RPMI8226 (cell line): ENCODE measurements around the gene SPDEF.

Source experiments
- DNase-seq: peaks from one replicate; pipeline ENCODE4 v3.0.0-alpha.2; 2015

The SPDEF gene

DNA sequence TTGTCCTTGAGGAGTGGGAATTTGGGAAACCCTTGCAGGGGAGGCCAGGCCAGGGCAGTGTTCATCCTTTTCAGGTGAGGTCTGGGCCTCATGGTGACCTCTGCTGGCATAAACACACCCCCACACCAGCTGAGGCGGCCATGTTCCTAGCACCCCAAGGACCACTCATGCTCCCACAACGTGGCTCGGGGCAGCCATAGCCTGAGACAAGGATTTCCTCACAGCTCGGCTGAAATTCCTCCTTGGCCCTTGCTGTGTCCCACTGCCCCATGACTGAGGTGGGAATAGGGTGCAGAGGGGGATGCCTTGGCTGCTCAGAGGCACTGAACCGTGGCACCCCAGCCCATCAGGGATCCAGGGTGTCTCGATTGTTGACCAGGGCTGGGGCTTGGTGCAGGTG, 27.3 kb upstream of the SPDEF start:
- peak; percentile 21 for DNase-seq

DNA sequence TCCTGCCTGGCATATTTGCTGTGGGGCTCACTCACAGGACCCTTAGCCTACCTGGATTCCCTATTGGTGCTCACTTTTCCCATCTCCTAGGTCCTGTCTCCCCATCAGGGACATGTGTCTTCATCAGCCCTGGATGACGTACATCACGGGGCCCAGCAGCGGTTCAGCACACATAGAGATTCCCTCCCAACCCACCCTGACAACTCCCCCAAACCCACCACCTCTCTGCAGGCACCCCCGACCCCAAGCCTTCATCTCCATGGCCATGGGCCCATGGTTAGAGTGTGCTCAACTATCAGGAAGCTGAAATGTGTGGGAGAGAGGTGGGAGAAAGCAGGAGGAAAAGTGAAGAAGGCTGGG, 25.4 kb upstream of the SPDEF start:
- no peak for DNase-seq

DNA sequence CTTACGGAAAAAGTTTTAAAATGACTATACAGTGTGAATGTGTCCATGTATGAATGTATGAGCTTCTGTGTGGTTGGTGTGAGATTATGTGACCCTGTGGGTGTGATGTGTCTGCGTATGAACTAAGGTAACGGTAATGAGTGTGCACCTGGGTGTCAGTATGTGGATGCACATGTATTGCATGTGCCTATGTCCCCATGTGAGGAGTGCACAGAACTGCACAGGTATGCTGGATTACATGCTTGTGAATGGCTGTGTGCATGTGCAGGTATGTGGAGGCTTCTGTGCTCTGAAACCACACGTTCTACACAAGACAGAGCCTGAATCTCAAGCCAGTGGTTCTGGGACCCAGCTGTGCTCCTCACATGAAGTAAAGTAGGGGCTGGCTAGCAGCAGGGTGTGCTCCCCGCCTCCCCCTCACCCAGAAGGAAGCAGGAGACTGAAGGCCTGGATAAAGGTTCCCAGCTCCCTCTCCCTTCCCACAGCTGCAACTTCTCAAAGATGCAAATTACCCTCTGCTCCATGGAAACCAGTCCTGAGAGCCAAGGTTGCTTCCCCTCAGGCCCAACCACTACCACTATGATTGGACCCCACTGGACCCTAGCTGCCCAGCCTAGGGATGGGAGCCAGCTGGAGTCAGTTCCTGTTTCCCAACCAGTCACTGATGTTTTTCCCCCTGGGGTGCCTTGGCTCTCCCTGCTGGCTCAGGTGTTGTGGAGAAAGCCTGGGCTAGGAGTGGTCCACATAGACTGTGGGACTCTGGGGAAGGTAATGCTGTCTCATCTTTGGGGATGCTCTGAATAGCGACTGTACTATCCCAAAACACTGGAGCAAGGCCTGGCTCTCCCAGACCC, 24.8 kb upstream of the SPDEF start:
- no peak for DNase-seq

DNA sequence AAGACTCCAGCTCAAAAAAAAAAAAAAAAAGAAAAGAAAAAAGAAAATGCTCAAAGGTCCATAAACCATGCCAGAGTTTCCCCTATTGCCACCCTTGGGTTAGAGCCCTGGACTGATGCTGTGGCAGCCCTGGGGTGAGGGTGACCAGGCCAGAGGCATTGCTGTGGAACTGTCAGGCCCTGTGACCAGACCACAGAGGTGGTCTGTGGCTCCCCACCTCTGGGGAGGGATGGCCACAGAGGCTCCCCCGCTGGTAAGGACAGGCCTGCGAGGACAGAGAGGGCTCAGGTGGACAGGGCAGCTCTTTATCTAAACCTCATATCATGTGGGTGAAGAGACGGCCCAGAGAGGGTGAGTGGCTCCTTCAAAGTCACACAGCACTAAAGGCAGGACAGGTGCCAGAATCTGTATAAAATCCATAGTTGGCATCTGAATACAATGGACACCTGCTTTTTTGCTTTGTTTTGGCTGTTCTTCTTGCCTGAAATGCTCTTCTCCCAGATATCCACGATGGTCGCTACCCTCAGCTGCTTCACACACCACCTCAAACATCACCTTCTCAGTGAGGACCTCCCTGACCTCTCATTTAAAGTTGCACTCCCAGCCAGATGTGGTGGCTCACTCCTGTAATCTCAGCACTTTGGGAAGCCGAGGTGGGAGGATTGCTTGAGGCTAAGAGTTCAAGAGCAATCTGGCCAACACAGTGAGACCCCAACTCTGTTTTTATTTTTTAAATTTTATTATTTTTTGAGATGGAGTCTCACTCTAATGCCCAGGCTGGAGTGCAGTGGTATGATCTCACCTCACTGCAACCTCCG, 22.5 kb upstream of the SPDEF start:
- DNase-seq = no peak

DNA sequence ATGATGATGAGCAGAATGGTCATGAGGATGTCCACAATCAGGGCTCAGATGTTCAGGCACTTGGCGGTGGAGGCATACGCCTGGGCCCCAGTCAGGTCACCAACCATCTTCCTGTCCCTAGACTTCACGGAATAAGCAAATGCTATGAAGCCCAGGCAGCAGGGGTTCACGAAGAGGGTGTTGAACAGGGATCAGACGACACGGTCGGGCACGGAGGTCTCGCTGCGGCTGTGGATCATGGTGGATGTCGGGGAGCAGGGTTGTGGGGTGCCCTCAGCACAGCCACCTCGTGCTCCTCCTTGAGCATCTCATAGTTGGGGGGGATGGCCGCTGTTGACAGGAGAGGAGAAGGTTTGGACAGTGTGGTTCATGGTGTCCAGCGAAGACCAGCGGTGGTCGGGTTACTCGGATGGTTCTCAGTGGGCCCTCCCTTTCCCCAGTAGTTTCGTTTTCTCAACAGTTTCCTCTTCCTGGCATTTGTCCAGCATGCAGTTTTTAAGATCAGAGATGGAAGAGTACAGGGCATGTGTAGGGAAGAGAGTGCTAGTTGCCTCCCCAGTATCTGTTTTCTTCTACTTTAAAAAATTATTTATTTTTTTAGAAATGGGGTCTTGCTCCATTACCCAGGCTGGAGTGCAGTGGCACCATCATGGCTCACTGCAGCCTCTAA, 20.3 kb upstream of the SPDEF start:
- no peak for DNase-seq

DNA sequence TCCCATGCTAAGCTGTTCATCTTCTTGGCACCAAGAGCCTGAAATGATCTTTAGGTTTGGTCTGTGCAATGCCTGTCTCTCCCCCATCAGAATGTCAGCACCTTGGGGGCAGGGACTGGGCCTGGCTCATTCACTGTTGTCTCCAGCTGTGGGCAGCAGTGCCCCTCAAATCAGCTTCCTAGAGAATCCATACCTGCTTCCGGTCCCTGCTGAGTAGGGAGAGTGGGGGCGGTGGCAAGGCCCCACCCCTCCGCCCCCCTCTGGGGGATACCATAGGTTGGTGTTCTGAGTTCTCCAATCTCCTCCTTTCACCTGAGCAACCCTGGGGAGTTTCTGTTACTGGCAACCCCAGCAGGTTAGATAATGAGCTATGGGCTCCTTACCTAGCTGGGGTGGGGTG, 19.2 kb upstream of the SPDEF start:
- no peak for DNase-seq

DNA sequence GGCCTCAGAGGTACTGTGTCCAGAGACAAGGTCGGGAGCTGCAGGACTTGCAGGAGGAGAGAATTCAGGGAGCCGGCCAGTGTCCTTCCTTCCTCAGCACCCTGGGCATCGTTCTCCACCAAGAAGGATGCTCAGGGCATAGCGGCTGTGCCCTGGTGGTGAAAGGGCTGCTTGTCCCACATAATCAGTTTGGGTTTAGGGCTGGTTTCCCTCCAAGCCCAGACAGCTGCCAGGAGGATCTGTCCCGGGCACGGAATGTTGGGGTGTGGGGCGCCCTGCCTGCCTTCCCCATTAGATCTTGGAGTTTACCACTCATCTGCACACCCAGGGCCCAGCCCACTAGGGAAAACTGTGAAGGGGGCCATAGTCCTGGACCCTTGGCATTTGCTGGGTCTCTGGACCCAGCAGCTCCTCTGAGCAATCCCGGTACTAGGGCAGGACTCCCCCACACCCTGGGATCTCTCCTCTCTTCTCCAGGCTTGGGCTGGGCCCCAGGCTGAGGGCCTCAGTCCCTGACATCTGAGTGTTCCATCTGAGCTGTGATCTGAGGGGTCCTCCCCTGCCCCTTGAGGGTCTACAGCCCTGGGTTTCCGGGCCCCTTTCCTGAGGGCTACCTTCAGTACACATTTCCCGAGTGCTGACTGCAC, 18.6 kb upstream of the SPDEF start:
- no peak for DNase-seq

DNA sequence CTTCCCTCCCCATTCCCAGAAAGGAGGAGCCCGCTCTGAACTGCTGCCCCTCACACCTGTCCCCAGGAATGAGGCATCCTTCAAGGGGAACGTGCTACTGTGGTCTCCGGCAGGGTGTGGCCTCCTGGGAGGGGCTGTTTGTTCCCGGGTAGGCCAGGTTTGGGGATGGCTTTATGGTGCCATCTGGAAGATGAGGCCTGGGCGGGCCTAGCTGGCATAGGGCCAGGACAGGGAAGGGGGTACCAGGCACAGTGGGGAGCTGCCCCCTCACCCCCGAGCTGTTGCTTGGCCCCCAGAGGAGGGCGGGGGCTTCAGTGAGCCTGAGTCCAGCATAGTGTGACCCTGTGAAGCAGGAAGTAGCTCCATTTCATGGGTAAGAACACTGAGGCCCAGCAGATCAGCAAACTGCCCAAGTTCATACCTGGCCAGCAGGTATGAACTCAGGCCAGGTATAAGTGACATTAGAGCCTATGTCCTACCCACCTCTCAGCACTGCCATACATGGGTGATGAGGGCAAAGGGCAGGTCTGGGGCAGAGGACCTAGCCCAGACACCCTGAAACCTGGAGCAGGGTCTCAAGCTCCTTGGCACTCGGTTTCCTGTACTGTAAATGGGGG, 17.5 kb upstream of the SPDEF start:
- DNase-seq = no peak

DNA sequence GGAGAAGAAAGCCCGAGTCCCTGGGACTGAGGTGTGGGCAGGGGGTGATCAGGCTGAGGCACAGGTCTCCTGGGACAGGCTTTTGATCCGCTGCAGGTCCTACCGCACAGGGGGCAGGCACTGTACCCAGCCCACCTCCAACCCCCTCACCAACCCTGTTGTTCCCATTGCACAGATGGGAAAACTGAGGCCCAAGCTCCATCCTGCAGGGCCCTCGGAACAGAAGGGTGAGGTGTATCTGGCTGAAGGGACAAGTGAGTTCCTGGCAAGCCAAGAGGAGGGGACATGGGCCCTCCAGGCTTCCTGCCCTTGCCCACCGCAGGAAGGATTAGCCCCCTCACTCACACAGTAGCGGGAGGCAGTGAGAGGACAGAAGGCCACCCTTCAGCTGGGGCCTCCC, 16.5 kb upstream of the SPDEF start:
- DNase-seq = no peak

DNA sequence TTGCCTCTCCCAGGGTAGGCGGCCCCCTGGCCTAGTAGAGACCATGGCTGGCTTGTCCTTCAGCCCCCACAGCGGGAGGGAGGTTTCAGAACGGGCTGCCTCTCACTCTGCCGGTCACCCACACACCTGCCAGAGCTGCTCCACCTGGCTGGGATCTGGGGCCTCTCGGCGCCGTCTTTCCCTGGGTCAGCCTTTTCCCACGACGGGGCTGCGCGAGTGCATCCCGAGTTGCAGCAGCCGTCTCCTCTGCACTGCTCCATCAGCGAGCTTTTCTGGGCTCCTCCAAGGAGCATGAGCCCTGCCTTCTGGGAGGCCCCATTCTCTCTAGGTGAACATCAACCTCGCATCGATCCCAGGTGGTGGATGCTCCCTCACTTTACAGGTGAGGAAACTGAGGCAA, 15.9 kb upstream of the SPDEF start:
- no peak for DNase-seq

DNA sequence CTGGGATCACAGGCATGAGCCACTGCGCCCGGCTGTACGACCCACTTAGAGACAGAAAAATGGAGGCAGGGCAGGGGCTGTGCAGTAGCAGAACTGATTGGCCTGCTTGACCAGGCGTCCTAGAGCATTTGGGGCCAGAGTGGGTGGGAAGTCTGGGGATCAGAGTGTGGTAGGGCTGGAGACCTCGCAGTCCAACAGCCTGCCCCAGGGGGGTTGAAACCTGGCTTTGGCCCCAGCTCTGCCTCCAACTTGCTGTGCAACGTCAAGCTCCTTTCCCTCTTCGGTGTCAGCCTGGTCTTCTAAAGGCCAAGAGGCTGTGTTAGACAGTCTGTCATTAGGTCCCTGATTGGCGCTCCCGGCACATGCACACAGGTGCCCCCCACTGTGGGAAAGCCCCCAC, 15.3 kb upstream of the SPDEF start:
- DNase-seq = no peak

DNA sequence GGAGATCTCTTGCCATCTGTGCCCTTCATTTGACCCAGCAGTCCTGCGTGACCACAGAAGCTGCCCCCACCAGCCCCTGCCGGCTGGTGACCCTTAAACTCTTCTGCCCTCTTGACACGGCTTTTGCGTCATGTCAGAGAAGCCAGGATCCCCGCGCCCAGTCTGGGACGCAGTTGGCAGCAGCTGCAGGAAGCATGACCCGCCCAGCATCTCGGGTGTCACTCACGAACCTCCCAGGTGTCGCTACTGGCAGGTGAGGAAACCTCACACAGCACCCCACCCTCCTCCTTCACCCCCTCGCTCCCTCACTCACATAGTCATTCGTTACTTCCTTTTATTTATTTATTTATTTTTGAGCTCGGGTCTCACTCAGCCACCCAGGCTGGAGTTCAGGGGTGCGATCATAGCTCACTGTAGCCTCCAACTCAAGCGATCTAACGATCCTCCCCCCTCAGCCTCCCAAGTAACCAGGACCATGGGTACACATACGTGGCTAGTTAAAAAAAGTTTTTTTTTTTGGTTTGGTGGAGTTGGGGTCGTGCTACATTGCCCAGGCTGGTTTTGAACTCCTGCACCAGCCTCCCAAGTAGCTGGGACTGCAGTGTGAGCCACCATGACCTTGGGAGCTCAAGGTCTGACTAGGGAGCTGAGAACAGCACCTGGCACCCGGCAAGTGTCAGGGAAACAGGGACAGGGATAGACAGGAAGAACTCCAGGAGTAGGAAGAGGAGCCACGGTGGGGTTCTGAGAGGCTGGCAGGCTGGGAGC, 14.1 kb upstream of the SPDEF start:
- DNase-seq = peak; percentile 46

DNA sequence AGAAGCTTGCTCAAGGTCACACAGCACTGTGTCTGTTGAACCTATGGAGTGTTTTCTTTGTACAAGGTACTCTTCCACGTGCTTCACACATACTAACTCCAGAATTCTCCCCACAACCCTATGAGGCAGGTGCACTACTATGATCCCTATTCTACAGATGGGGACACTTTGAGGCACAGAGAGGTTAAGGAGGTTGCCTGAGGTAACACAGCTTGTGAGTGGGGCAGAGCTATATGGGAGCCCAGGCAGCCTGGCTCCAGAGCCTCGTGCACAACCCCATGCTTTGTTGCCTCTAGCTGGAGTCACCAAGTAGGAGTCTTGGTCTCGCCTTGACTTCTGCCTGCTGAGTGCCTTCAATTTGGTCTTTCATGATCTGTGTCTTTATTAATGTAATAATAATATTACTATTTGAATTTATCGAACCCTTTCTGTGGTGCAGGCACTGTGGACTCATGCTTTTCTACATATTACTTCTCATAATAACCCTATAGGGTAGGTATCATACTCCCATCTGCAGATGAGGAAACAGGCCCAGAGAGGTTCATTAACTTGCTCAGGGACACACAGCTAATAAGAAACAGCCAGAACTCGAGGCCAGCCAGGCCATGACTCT, 13.3 kb upstream of the SPDEF start:
- no peak for DNase-seq

DNA sequence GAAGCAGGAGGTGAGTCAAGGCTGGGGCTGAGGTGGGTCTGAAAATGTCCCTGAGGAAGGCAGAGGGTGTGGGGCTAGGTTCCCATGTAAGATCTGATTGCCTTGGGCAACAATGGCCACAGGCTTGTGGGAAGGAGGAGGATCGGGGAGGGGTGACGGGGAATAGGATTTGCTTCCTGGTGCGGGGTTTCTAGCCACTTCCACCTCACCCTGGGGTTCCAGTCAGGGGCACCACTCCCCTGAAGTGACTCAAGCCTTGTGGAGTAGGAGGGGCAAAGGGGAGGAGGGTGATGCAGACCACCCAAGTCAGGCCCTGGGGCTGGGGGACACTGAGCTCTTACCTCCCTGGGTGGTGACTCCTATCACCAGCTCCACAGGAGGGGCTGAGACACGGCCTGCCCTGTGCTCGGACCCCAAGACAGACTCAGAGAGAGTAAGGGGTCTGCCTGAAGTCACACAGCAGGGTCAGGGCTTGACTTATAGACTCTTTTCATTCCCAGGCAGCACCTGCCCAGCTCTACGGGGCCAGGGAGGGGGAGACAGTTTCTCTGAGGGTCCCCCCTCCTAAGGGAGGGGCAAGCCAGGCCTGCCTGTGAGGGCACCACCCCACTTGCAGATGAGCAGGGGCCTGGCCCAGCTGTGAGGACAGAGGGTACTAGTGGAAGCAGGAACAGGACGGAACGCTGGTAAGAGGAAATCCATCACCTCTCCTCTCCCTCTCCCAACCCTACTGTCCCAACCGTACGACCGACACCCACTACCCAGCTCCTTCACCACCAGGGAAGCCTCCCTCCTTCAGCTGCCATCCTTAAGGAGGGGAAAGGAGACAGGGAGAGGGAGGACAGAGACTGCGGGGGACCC, 12.4 kb upstream of the SPDEF start:
- no peak for DNase-seq

DNA sequence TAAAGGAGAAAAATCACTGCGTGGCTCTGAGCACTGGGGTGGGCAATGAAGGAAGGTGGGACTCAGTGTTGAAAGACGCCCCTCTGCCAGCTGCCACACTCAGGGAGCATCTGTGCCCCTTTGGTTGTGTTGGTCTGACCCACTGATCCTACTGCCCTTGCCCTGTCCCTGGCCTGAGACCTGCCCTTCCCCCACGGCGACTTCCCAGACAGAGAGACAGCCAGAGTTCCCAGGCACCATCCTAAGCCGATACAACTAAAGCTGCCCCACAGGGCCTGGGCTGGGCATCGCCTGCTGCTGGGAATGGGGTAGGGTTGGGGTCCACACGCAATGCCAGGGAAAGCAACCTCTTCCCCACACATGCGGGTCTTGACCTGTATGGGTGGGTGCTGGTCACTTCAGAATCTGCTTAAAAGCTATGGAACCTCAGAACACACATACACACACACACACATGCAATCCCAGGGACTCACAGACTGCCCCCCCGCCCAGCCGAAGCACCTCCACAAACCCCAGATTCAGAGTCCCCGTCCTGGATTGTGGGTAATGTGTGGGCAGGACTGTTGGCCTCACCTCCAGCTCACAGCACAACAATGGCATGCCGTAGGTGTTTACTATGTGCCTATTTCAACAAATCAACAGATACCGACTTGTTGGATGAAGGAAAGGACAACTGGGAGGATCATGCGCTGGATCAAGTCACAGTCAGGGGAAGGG, 10.9 kb upstream of the SPDEF start:
- no peak for DNase-seq

DNA sequence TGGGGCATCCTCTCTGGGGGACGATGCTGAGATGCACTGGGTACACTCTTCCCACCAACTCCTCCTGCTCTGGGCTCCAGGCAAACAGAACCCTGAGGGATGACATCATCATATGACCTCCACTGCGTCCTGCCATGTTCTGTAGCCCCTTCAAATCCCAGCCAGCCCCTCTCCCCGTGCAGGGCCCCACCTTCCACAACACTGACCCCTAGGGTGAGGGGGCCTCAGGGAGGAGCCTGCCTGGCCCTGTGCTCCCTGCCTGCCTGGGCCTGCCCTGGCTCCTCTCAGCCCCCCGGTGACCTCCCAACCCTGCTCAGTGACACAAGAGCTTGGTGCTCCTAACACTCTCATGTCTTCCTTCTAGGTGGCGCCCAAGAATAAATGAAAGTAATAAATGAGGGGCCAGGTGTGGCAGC, 9.6 kb upstream of the SPDEF start:
- no peak for DNase-seq

DNA sequence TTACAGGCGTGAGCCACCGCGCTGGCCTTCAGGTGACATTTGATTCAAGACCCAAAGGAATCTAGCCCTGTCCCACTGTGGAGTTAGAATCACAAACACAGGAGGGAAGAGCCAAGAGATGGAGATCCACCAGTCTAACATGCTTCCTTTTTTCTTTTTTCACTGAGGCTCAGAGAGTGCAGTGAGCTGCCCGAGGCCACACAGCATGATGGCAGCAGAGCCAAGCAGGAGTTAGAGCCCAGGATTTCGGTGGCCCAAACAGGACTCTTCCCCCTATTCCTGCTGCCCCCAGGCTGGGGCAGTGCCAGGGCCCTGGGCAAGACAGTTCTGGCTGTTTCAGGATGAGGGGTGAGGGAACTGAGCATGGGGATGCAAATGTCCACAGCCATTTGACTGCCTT, 8.1 kb upstream of the SPDEF start:
- DNase-seq = no peak

DNA sequence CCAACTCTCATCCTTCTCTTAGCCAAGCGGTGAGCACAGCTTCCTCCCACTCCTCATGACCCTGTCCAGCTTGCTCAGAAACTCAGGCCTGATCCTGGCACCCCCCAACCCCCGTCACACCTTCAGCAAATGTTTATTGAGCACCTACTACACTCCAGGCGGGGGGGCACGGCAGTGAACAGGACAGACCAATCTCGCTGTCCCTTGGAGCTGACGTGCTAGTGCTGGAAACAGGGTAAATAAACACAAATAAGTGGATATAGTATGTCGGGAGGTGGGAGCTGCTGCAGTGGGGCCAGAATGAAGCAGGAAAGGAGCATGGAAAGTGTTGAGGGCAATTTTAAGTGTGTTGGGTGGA, 7.4 kb upstream of the SPDEF start:
- DNase-seq = no peak

DNA sequence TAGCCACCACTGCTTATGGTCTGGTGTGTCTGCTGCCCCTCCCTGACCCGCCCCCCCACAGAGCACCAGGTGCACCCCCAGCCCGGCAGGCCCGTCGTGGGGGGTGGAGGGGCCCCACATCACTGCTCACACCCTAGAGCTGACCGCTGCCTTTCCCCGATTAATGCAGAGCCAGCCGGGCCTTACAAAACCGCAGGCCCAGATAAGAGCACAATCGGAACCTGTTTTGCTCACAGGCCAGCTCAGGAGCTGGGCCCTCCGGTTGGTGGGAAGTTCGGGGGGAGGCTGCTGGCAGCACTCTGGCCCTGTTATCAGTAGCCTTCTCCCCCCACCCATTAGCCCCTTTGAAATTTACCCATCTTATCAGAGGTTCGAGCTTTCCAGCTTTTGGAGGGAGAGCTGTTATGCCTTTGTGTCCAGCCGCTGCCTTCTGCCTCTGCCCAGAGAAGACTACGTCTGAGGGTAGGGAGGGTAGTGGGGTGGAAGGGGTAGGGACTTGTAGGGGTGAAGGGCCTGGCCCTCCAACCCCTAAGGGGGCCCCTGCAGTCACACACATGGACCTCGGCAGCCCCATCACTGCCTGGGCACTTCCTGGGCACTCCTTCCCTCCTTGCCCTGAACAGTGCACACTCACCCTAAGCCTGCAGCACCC, 6.9 kb upstream of the SPDEF start:
- no peak for DNase-seq
